PC-3 (cell line): ENCODE measurements around the gene KIF18A. TPM values are rescaled to one million over a fixed set of nuclear protein-coding genes. Genes with fewer than 3 reads are reported as not detected.

Source experiments
- ATAC-seq: fragments of 200-7000 bp; cut with Tn5 transposase; 2 replicates; pipeline ENCODE4 v1.9.1; 2020; ENCODE audit warnings: mild to moderate bottlenecking, moderate library complexity
- BruUV-seq: library from RNA; stranded (reverse); fragments of 400-500 nt; replicated peaks from 2 replicates; lab custom pipeline; 2021; lab: Mats Ljungman, UMichigan
- CTCF ChIA-PET: fragments of 300-600 bp; sonication (Branson Sonifier 250); formaldehyde crosslinking; loops from one replicate; lab custom pipeline; 2022; ENCODE audit warnings: antibody characterized with exemption; lab: Charles Lee
- POLR2A ChIA-PET: fragments of 300-600 bp; sonication (Branson Sonifier 250); formaldehyde crosslinking; loops from one replicate; lab custom pipeline; 2022; ENCODE audit warnings: antibody characterized with exemption; ENCODE audit not compliant: unreplicated experiment; lab: Charles Lee
- DNase-seq: peaks from one replicate; pipeline ENCODE4 v3.0.0-alpha.2; 2015
- H2AFZ ChIP-seq: fragments of 300-600 bp; sonication (generic); 2 replicates; pipeline ENCODE4 v1.6.0; 2016; ENCODE audit warnings: antibody characterized with exemption, low read length
- H3F3A ChIP-seq: fragments of 300-600 bp; sonication (generic); one replicate; pipeline ENCODE4 v1.6.0; 2017; ENCODE audit warnings: antibody characterized with exemption, low read length, control low read depth, mild to moderate bottlenecking; ENCODE audit not compliant: unreplicated experiment
- H3K27ac ChIP-seq: fragments of 300-600 bp; sonication (generic); 2 replicates; pipeline ENCODE4 v1.5.1; 2016; ENCODE audit warnings: mild to moderate bottlenecking, low read length
- H3K27me3 ChIP-seq: fragments of 300-600 bp; sonication (generic); 2 replicates; pipeline ENCODE4 v1.6.1; 2016; ENCODE audit warnings: low read length, mixed read lengths
- H3K36me3 ChIP-seq: fragments of 300-600 bp; sonication (generic); 2 replicates; pipeline ENCODE4 v1.6.1; 2016; ENCODE audit warnings: low read depth, mixed run types, low read length, mixed read lengths
- H3K4me1 ChIP-seq: fragments of 300-600 bp; sonication (generic); 2 replicates; pipeline ENCODE4 v1.5.1; 2016; ENCODE audit warnings: low read length; ENCODE audit not compliant: insufficient read depth
- H3K4me2 ChIP-seq: fragments of 300-600 bp; sonication (generic); 2 replicates; pipeline ENCODE4 v1.6.0; 2016; ENCODE audit warnings: low read length
- H3K4me3 ChIP-seq: fragments of 300-600 bp; sonication (generic); 2 replicates; pipeline ENCODE4 v1.5.1; 2016; ENCODE audit warnings: mild to moderate bottlenecking, low read length, mixed read lengths
- H3K79me2 ChIP-seq: fragments of 300-600 bp; sonication (generic); 2 replicates; pipeline ENCODE4 v1.6.1; 2017; ENCODE audit warnings: low read length, mixed read lengths
- H3K9ac ChIP-seq: fragments of 300-600 bp; sonication (generic); 2 replicates; pipeline ENCODE4 v1.6.0; 2016; ENCODE audit warnings: mild to moderate bottlenecking, low read length
- H3K9me2 ChIP-seq: fragments of 300-600 bp; sonication (generic); replicated peaks from 2 replicates; pipeline ENCODE4 v1.6.1; 2016; ENCODE audit warnings: mixed run types, low read length, mixed read lengths
- H3K9me3 ChIP-seq: fragments of 300-600 bp; sonication (generic); 2 replicates; pipeline ENCODE4 v1.6.1; 2016; ENCODE audit warnings: low read length, mixed read lengths
- H4K20me1 ChIP-seq: fragments of 300-600 bp; sonication (generic); 2 replicates; pipeline ENCODE4 v1.6.1; 2016; ENCODE audit warnings: low read length, mixed read lengths
- CTCF ChIP-seq: fragments of 300-600 bp; sonication (generic); conservative IDR thresholded peaks from 2 replicates; pipeline ENCODE4 v1.5.1; 2017; ENCODE audit warnings: antibody characterized with exemption, low read depth, mild to moderate bottlenecking, low read length
- EZH2 ChIP-seq: fragments of 300-600 bp; sonication (generic); IDR thresholded peaks from one replicate; pipeline ENCODE4 v1.6.1; 2017; ENCODE audit warnings: antibody characterized with exemption, mild to moderate bottlenecking, low read length; ENCODE audit not compliant: unreplicated experiment
- EZH2phosphoT487 ChIP-seq: fragments of 300-600 bp; sonication (generic); IDR thresholded peaks from 2 replicates; pipeline ENCODE4 v1.6.1; 2018; ENCODE audit warnings: mild to moderate bottlenecking, antibody characterized with exemption, low read length, borderline replicate concordance
- intact Hi-C: fragments of 100-400 bp; cut with micrococcal nuclease; formaldehyde crosslinking; loops from 2 replicates; pipeline ENCODE4 v1.9.0; 2023
- total RNA-seq: library from RNA; depleted of rRNA; stranded (reverse); fragments of >200 nt; gene quantifications from 2 replicates; pipeline ENCODE4 v1.2.3, GENCODE V29; 2014

KIF18A gene
- total RNA-seq, 1 experiment from 2014 or later = 15.3 TPM

- Histone ChIP-seq H2AFZ (no peak overlapping the region), H4K20me1 (no peaks in the 10 kb centered on the region), H3K4me1 (no peaks in the 10 kb centered on the region), H3K4me2 (no peak overlapping the region), H3K79me2 (no peaks in the 10 kb centered on the region), H3K36me3 (peaks cover 17% of the 10 kb centered on the region), H3F3A (no peaks in the 10 kb centered on the region), H3K9me3 (no peaks in the 10 kb centered on the region), H3K9me2 (no peaks in the 10 kb centered on the region), H3K9ac (no peak overlapping the region), H3K27ac (no peak overlapping the region), H3K27me3 (no peaks in the 10 kb centered on the region), H3K4me3 (no peak overlapping the region)
- intact Hi-C loops = no loop called here
- POLR2A ChIA-PET = no interaction called here
- no TSS peak for BruUV-seq
- no peak for TF ChIP-seq CTCF
- TF ChIP-seq EZH2phosphoT487 = no peak
- TF ChIP-seq EZH2 = no peak
- CTCF ChIA-PET = no interaction called here
- DNase-seq (no peak), ATAC-seq (no peak)
These were observed 81.2 kb downstream of the KIF18A start for GRCh38 chr11:28026634-28027290.

- Histone ChIP-seq H3K27ac (no peak overlapping the region), H2AFZ (no peak overlapping the region), H3K9me2 (no peaks in the 10 kb centered on the region), H3K36me3 (peaks cover 11% of the 10 kb centered on the region; the same call in 1 of the 2 replicates), H3K4me3 (no peak overlapping the region), H3K27me3 (no peaks in the 10 kb centered on the region), H3K4me1 (peaks cover 3% of the 10 kb centered on the region; the same call in 1 of the 2 replicates), H3K9ac (no peak overlapping the region), H3K4me2 (no peak overlapping the region), H3F3A (no peaks in the 10 kb centered on the region), H3K79me2 (no peaks in the 10 kb centered on the region), H3K9me3 (no peaks in the 10 kb centered on the region), H4K20me1 (no peaks in the 10 kb centered on the region)
- intact Hi-C loops = loop anchor here (10.0 kb wide), 1 partner anchor 113 kb away; no protein-coding TSS in a partner anchor
- ChIA-PET POLR2A (interaction anchor here (0.7 kb wide), 1 partner anchor 253 kb away, joined by 3 read pairs; no protein-coding TSS in a partner anchor), CTCF (no interaction called here)
- TF ChIP-seq CTCF (no peak), EZH2 (no peak), EZH2phosphoT487 (no peak)
- BruUV-seq = no TSS peak
- DNase-seq = peak; percentile 48
- ATAC-seq = peak; percentile 59
These were observed 90.1 kb downstream of the KIF18A start for GRCh38 chr11:28017816-28018215.

GRCh38 chr11:28011813-28012212 lies 96.1 kb downstream of the KIF18A start:
- H3K9ac ChIP-seq = no peak overlapping the region
- H3K4me2 ChIP-seq = no peak overlapping the region
- DNase-seq (no peak), ATAC-seq (no peak)
- TF ChIP-seq CTCF (no peak), EZH2 (no peak)
- ChIA-PET POLR2A (no interaction called here), CTCF (no interaction called here)
- 0 out of 2 replicates have a peak, but pooled peaks cover 7% of the 10 kb centered on the region for H3K36me3 ChIP-seq
- H3K4me1 ChIP-seq = peaks cover 11% of the 10 kb centered on the region
- BruUV-seq = no TSS peak
- H2AFZ ChIP-seq = no peak overlapping the region
- intact Hi-C loops = loop anchor here (10.0 kb wide), 1 partner anchor 107 kb away; no protein-coding TSS in a partner anchor
- no peaks in the 10 kb centered on the region for H3K9me2 ChIP-seq
- H3K27ac ChIP-seq = no peak overlapping the region
- no peaks in the 10 kb centered on the region for H4K20me1 ChIP-seq
- H3K79me2 ChIP-seq = no peaks in the 10 kb centered on the region
- H3F3A ChIP-seq = no peaks in the 10 kb centered on the region
- no peaks in the 10 kb centered on the region for H3K9me3 ChIP-seq
- H3K27me3 ChIP-seq = no peaks in the 10 kb centered on the region
- H3K4me3 ChIP-seq = no peak overlapping the region
